ENCODE measurements around the gene SLC12A8.

The SLC12A8 gene

GRCh38 chr3:125137358-125138033 is 75.1 kb downstream of the SLC12A8 start:
- DNase-seq: no peak

- no peak for DNase-seq
These were observed 75.6 kb downstream of the SLC12A8 start for GRCh38 chr3:125136966-125137357.

GRCh38 chr3:125136515-125136914 is 76.0 kb downstream of the SLC12A8 start:
- no peak for DNase-seq

- DNase-seq: no peak
These were observed 77.6 kb downstream of the SLC12A8 start for GRCh38 chr3:125134952-125135351.

- no peak for DNase-seq
These were observed 79.7 kb downstream of the SLC12A8 start for GRCh38 chr3:125132815-125133214.

GRCh38 chr3:125129512-125129997 is 83.0 kb downstream of the SLC12A8 start:
- no peak for DNase-seq

- no peak for DNase-seq
These were observed 83.6 kb downstream of the SLC12A8 start for GRCh38 chr3:125128861-125129501.

- DNase-seq: no peak
These were observed 86.2 kb downstream of the SLC12A8 start for GRCh38 chr3:125126323-125126722.

- no peak for DNase-seq
These were observed 86.7 kb downstream of the SLC12A8 start for GRCh38 chr3:125125821-125126245.

- no peak for DNase-seq
These were observed 88.9 kb downstream of the SLC12A8 start for GRCh38 chr3:125123451-125124305.

GRCh38 chr3:125121246-125122010 is 91.1 kb downstream of the SLC12A8 start:
- no peak for DNase-seq

GRCh38 chr3:125120379-125121122 is 92.0 kb downstream of the SLC12A8 start:
- DNase-seq: no peak

- DNase-seq: peak; percentile 41
These were observed 92.7 kb downstream of the SLC12A8 start for GRCh38 chr3:125119752-125120378.

- no peak for DNase-seq
These were observed 93.9 kb downstream of the SLC12A8 start for GRCh38 chr3:125118600-125118999.

GRCh38 chr3:125117631-125118191 is 94.8 kb downstream of the SLC12A8 start:
- DNase-seq: no peak

- DNase-seq: no peak
These were observed 96.1 kb downstream of the SLC12A8 start for GRCh38 chr3:125116311-125117080.

GRCh38 chr3:125115640-125116039 is 96.9 kb downstream of the SLC12A8 start:
- no peak for DNase-seq

GRCh38 chr3:125112981-125113380 is 99.6 kb downstream of the SLC12A8 start:
- no peak for DNase-seq

GRCh38 chr3:125110876-125111480 is 101.6 kb downstream of the SLC12A8 start:
- DNase-seq: no peak
